Keratinocyte (primary cell): Measurements from ENCODE around the gene NLRP10.

Source experiments
- CTCF ChIP-seq, 3 experiments: IDR thresholded peaks in 1 of 3; conservative IDR thresholded peaks in 1 of 3; optimal IDR thresholded peaks in 1 of 3; 2 replicates in 2 of 3; 3 replicates in 1 of 3; pipeline versions ENCODE3 to v1.5.1; 2011; ENCODE audit warnings: low read length in 3 of 3, mild to moderate bottlenecking in 3 of 3, moderate library complexity in 2 of 3, control low read depth in 1 of 3, inconsistent platforms in 1 of 3; ENCODE audit not compliant: insufficient read depth in 2 of 3; ENCODE audit errors: extremely low read depth in 1 of 3
- EZH2 ChIP-seq: IDR thresholded peaks from one replicate; pipeline ENCODE4 v1.6.1; 2012; ENCODE audit warnings: inconsistent platforms, mild to moderate bottlenecking, low read length, moderate library complexity

- no peak for TF ChIP-seq CTCF (optimal IDR thresholded peaks at IDR 0.05 in 1 of 3, IDR thresholded peaks at IDR 0.05 in 1 of 3, conservative IDR thresholded peaks at IDR 0.05 in 1 of 3; ENCODE audit: extremely low read depth in 1 of 3, insufficient read depth in 2 of 3, low read length in 3 of 3)
- TF ChIP-seq EZH2 = no peak
Observed at GRCh38 chr11:8011371-8011770, 46.1 kb upstream of the NLRP10 start.
